HCT116 (cell line): ENCODE results near the gene ANKRD40CL.

Source experiments
- ATF3 ChIP-seq: IDR thresholded peaks from 2 replicates; pipeline ENCODE4 v1.6.1; 2012
- CEBPB ChIP-seq: IDR thresholded peaks from 2 replicates; pipeline ENCODE4 v1.6.1; 2012; ENCODE audit warnings: low read depth
- CTCF ChIP-seq, 3 experiments: fragments of 200-600 bp in 1 of 3; sonication (generic) in 1 of 3; IDR thresholded peaks in 2 of 3; conservative IDR thresholded peaks in 1 of 3; 2 replicates each; pipeline ENCODE4 v1.5.1; 2012 to 2017; ENCODE audit warnings: low read depth in 2 of 3, low read length in 2 of 3, antibody characterized with exemption in 1 of 3, borderline replicate concordance in 1 of 3, control low read depth in 1 of 3, mild to moderate bottlenecking in 1 of 3, mixed read lengths in 1 of 3, mixed run types in 1 of 3, moderate library complexity in 1 of 3; ENCODE audit not compliant: insufficient read depth in 1 of 3
- EZH2 ChIP-seq: fragments of 200-600 bp; sonication (generic); IDR thresholded peaks from 2 replicates; pipeline ENCODE4 v1.6.1; 2017; ENCODE audit warnings: antibody characterized with exemption, mixed run types
- JUND ChIP-seq: IDR thresholded peaks from 2 replicates; pipeline ENCODE4 v1.6.1; 2012
- MAX ChIP-seq: IDR thresholded peaks from 2 replicates; pipeline ENCODE4 v1.6.1; 2012
- POLR2A ChIP-seq: IDR thresholded peaks from 2 replicates; pipeline ENCODE4 v1.7.0; 2011; ENCODE audit warnings: borderline replicate concordance; ENCODE audit not compliant: insufficient read depth, insufficient read length; ENCODE audit errors: extremely low read depth

GRCh38 chr17:50794361-50794760 lies 27.0 kb upstream of the ANKRD40CL start:
- TF ChIP-seq EZH2 (no peak), MAX (no peak), ATF3 (no peak), CTCF (IDR thresholded peaks at IDR 0.05 in 2 of 3, conservative IDR thresholded peaks at IDR 0.05 in 1 of 3; ENCODE audit: borderline replicate concordance in 1 of 3, insufficient read depth in 1 of 3, low read depth in 2 of 3, low read length in 2 of 3) (no peak), JUND (no peak), CEBPB (no peak), POLR2A (no peak)
